HUDEP-2 (cell line): Measurements from ENCODE around the gene YPEL1.
"Not testable (repeated sequence)": the region's sequence is repeated elsewhere in the genome, so short reads cannot be mapped to it uniquely, and the experiment has no call there.

Experiments used
- DNase-seq, 76 experiments: peaks; one replicate each; lab custom pipeline; 2025; ENCODE audit not compliant: unreplicated experiment in 76 of 76; lab: John Stamatoyannopoulos, UW

Gene YPEL1

DNA sequence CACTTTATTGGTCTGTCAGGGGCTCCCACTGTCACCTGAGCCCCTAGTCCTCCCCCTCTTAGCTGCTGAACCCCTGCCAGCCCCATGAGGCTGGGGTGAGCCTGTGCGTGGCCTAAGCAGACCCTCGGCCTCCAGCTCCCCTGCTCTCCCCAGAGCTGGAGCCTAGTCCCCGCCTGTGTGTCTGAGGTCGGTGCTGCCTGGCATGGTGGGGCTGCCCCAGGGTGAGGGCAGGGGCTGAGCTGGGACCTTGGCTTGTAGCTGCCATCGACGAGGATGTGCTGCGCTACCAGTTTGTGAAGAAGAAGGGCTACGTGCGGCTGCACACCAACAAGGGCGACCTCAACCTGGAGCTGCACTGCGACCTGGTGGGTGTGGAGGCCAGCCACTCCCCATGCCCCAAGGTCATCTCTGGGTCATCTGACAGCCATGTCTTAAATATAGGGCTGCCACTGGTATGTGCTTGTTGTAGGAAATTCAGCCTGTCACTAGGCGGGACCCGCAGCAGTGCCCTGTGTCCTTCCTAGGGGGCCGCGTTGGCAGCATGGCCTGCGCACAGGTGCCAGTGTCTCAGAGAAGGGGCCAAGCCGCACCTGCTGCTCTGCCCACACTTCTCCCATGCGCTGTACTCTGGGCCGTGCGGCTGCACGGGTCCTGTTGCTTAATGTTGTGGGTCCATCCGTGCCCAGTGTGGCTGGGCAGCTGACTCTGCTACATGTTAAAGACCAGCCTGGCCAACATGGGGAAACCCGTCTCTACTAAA, 48.8 kb downstream of the YPEL1 start:
- DNase-seq: no peak

GRCh38 chr22:21686193-21686608, 49.4 kb downstream of the YPEL1 start:
- DNase-seq: no peak

DNA sequence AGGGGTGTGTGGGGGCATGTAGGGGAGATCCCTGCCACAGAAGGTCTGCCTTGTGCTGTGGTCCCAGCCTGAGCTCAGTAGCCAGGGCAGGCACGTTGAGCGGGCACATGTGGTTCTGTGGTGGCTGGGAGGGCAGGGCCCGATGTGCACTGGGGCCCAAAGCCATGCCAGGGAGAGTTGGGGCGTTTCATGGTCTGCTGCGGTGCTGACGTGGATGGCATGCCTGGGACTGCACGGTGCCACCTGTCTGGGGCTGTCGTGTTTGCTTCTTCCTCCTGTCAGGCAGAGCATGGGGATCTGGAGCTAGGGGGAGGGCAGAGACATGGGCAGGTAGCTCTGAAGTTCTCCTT, 50.5 kb downstream of the YPEL1 start:
- DNase-seq: no peak

GRCh38 chr22:21684492-21685163, 51.0 kb downstream of the YPEL1 start:
- no peak for DNase-seq

DNA sequence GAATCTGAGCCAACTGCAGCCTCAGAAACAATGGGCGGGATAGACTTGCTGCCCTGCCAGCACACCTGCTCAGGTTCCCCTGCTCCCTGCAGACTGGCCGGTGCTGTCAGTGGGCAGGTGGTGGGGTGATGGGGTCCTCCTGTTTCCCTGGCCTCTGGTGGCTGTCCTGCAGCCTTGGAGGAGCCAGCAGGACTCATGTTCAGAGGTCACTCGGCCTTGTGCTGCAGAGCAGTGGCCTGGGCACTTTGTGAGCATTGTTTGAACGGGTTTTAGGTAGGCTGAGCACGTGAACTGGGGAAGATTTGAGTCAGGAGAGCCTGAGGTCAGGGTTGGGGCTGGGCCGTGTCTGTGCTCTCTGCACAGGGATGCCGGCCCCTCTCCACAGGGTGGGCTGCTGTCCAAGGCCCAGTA, 52.2 kb downstream of the YPEL1 start:
- no peak for DNase-seq

- DNase-seq: no peak
These were observed 53.0 kb downstream of the YPEL1 start for GRCh38 chr22:21682385-21683175.

- DNase-seq: no peak
These were observed 53.8 kb downstream of the YPEL1 start for GRCh38 chr22:21681566-21682370.

DNA sequence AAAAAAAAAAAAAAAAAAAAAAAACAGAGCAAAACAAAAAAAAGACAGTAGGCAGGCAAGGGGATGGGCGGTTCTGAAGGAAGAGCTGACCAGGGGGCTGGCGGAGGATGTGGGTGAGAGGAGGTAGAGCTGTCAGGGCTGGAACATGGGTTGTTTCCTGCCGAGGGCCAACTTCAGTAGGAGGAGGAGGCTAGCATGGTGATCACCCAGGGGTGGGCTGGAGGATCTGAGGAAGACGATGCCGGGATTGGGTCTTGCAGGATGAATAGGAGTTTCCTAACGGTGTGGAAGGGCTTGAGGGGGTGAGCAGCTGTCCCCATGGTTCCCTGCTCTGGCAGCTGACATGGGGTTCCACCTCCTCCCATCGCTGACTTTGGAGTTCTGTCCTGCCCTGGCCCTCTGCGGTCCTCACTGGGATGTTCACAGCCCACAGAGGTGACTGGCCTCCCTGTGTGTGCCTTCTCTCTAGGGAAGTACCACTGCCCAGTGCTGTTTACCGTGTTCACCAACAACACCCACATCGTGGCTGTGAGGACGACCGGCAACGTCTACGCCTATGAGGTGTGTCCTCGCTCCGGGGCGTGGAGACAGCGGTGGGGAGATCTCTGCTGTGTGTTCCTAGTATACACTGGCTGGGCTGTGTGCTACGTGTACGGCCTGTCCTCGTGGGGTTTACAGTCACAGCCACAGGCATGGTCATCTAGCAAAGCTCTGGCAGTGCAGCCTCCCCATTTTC, 54.6 kb downstream of the YPEL1 start:
- no peak for DNase-seq

DNA sequence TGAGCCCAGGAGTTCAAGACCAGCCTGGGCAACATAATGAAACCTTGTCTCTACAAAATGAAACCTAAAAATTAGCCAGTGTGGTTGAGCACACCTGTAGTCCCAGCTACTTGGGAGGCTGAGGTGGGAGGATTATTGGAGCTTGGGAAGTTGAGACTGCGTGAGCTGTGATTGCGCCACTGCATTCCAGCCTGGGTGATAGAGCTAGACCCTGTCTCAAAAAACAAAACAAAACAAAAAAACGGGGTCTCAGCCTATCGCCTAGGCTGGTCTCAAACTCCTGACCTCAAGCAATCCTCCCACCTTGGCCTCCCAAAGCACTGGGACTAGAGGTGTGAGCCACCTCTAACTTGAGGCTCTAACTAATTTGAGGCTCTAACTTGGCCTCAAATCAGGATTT, 56.2 kb downstream of the YPEL1 start:
- no peak for DNase-seq

- not testable (repeated sequence) for DNase-seq
These were observed 56.8 kb downstream of the YPEL1 start for GRCh38 chr22:21678842-21679241.

- DNase-seq: no peak
These were observed 57.8 kb downstream of the YPEL1 start for GRCh38 chr22:21677606-21678443.

- DNase-seq: no peak
These were observed 60.9 kb downstream of the YPEL1 start for GRCh38 chr22:21674638-21675245.

DNA sequence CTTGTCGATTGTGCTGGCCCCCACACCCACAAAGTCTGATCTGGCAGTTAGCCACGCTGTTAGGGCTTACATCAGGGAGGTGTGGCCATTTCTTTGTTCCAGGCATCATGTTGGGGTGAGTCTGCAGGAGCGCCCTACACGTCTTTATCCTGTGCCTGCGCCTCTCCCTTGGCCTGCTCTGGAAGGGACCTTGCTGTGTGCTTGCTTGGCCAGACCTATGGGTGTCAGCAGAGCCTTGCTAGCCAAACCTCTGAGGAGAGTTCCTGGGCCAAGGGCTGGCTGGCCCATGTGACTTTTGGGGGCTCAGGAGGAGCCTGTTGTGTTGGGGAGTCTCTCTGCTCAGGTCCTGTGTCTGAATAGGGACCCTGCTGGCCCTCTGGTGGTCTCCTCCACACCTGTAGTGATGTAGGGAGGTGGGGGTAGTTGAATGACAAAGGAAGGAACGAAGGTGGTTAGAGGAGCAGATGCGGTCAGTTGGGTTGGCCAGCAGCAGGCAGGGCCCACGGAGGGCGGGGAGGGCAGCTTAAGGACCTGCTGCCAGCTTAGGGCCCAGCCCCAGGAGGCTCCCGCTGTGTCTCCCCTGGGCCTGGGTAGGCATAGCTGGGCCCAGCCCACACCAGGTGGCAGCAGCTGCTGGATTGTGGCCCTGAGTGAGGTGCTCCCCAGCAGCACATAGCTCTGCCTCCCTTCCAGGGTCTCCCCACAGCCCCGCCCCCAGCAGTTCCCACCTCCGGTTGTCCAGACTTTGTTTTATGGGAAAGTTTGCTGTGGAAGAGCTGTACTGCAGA, 61.9 kb downstream of the YPEL1 start:
- DNase-seq: peak in 3 of 76 experiments; percentile 4 to 10 (median 5)

- DNase-seq: no peak
These were observed 63.4 kb downstream of the YPEL1 start for GRCh38 chr22:21672107-21672629.

DNA sequence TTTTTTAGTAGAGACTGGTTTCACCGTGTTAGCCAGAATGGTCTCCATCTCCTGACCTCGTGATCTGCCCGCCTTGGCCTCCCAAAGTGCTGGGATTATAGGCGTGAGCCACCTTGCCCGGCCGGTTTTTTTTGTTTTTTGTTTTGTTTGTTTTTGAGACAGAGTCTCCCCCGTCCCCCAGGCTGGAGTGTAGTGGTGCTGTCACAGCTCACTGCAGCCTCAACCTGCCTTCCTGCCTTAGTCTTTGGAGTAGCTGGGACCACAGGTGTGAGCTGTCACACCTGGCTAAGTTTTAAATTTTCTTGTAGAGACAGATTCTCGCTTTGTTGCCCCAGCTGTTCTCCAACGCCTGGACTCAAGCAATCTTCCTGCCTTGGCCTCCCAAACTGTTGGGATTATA, 66.6 kb downstream of the YPEL1 start:
- no peak for DNase-seq

DNA sequence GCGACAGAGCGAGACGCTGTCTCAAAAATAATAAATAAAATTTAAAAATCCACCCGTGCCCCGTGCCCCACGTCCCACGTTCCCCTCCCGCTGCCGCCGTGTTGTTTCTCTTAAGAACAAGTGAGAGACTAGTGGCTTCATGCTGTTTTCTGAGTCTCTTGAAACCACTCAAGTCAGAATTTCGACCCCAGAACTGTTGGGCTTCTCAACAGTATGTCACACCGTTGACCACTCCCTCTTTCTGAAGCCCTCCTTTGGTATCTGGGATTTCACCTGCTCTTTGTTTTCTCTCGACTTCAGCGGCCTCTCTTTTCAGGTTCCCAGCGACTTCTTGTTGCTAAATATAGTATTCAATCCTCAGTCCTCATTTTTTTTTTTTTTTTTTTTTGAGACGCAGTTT, 68.8 kb downstream of the YPEL1 start:
- no peak for DNase-seq

GRCh38 chr22:21665047-21665851, 70.3 kb downstream of the YPEL1 start:
- DNase-seq: peak in 1 of 76 experiments; percentile 5
